SJSA1 (cell line): ENCODE results near the gene PTGES3L. TPM values are rescaled to one million over a fixed set of nuclear protein-coding genes. Genes with fewer than 3 reads are reported as not detected.

Source experiments
- total RNA-seq: library from RNA; depleted of rRNA; stranded (reverse); fragments of >200 nt; shearing (Covaris generic); gene quantifications from 2 replicates; pipeline ENCODE4 v1.2.3, GENCODE V29; 2014; rRNA removed

PTGES3L gene
- total RNA-seq, 1 experiment from 2014 or later, result 2.1 TPM

Other genes with a start within 250 kb of the PTGES3L start
- gene EZH1, start 235.0 kb downstream of the PTGES3L start, total RNA-seq, result 5.2 and 16.3 TPM in 2 replicates
- not detected in 2 replicates for gene RAMP2, start 218.9 kb downstream of the PTGES3L start, total RNA-seq
- 57.2 and 101 TPM in 2 replicates for gene VPS25, start 206.6 kb downstream of the PTGES3L start, total RNA-seq
- 0.25 TPM in 1 of 2 replicates, not detected in the other for gene WNK4, start 199.5 kb downstream of the PTGES3L start, total RNA-seq
- gene COA3, start 181.4 kb downstream of the PTGES3L start, total RNA-seq, result 85.0 and 110 TPM in 2 replicates
- gene CNTD1, start 181.2 kb downstream of the PTGES3L start, total RNA-seq, result 0.18 TPM in 1 of 2 replicates, not detected in the other
- 69.9 and 87.8 TPM in 2 replicates for gene BECN1, start 155.8 kb downstream of the PTGES3L start, total RNA-seq
- 109 and 122 TPM in 2 replicates for gene PSME3, start 146.7 kb downstream of the PTGES3L start, total RNA-seq
- 0.42 TPM in 1 of 2 replicates, not detected in the other for gene AOC2, start 135.5 kb downstream of the PTGES3L start, total RNA-seq
- gene AOC3, start 128.9 kb downstream of the PTGES3L start, total RNA-seq, result not detected in 2 replicates
- not detected in 2 replicates for gene G6PC1, start 79.3 kb downstream of the PTGES3L start, total RNA-seq
- gene AARSD1, start 15.6 kb downstream of the PTGES3L start, total RNA-seq, result 29.8 and 59.7 TPM in 2 replicates
- gene RUNDC1, start 485 bp upstream of the PTGES3L start, total RNA-seq, result 5.7 and 17.0 TPM in 2 replicates
- 605 and 1,189 TPM in 2 replicates for gene RPL27, start 18.3 kb upstream of the PTGES3L start, total RNA-seq
- gene IFI35, start 26.7 kb upstream of the PTGES3L start, total RNA-seq, result 16.4 and 17.7 TPM in 2 replicates
- 125 and 144 TPM in 2 replicates for gene VAT1, start 42.3 kb upstream of the PTGES3L start, total RNA-seq
- gene RND2, start 45.2 kb upstream of the PTGES3L start, total RNA-seq, result 0.03 TPM in 1 of 2 replicates, not detected in the other
- gene BRCA1, start 145.3 kb upstream of the PTGES3L start, total RNA-seq, result 44.4 and 47.1 TPM in 2 replicates
- gene NBR1, start 191.1 kb upstream of the PTGES3L start, total RNA-seq, result 57.4 and 96.2 TPM in 2 replicates
- gene TMEM106A, start 231.8 kb upstream of the PTGES3L start, total RNA-seq, result 3.9 and 6.2 TPM in 2 replicates
- gene CCDC200, start 248.5 kb upstream of the PTGES3L start, total RNA-seq, result not detected in 2 replicates